ENCODE data around the gene ROBO1.

ROBO1 gene

DNA sequence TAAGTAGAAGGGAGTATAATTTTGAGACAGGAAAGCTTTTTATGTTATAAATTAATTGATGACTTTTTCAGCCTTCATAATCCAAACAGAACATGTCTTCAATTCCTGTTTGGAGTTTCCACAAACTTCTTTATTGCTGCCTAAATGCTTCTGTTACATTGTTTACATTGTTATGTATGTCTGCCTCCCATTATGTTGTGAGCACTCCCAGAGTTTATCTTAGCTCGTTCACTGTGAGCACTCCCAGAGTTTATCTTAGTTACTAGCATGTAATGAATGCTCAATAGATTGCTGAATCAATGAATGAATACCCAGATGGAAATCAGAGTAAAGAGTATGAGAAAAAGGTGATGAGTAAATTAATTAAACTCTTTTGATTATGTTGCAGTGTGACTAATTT lies 1178.0 kb downstream of the ROBO1 start:
- peak; percentile 47 for DNase-seq

DNA sequence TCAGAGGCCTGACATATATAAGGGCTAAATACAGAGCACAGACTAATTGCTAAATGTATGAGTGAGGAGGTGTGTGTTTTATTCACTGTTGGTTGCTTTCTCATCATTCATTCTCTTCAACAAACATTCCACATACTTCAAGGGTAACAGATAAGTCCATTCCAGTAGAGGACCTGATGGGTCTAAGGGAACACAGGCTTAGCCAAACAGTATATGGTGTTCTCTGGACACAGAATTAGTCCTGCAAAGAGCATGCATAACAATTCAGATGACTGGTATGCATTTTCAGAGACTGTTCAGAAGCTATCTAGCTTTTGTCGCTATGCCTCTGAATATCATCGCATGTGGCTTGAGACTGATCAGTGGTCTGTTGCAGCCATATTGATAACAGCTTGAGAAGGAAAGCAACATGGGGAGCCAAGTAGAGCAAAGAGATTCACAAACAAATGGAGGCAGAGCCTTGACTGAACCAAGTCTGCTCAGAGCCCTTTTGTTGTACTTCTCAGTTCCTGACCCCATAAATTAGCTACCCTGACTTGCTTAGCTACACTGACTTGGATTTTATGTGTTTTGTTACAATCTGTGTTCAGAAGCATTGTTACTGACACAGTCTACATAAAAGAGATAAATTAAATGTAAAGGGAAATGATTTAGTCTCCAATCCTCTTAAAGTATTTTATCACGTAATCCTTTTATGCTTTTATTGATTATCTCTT lies 1178.7 kb downstream of the ROBO1 start:
- peak; percentile 6 for DNase-seq

DNA sequence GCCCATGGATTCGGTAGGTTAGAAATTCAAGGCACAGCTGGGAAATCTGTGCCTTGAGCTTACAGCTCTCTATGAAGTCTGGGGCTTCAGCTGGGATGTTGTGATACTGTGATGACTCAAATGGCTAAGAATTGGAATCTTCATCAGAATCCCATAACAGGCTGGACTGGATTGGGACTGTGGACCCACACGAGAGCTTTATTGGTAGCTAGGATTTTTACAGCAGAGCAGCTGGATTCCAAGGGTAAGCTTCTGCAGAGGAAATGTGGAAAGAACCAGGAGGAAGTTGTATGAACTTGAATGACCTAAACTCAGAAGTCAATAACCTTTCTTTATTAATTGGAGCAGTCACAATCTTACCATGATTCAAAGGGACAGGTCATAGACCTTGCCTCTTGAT lies 1187.1 kb downstream of the ROBO1 start:
- DNase-seq = no peak

DNA sequence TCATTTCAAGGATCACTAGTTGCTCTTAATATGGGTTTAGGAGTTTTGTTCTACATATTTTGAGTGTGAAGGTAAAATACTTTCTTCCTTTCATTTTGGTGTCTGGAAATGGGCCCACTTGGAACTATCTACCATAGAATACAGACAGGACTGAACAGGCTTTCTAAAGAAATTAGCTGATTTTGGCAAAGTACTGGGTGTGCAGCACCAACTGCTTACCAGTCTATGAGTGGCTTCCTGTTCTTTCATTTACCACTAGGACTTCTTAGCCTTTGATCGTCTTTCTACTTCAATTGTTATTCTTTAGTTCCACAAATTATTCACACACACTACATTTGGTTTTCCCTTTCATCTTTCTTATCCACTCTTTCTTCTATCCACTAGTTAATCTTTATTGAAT lies 1196.3 kb downstream of the ROBO1 start:
- DNase-seq = no peak

DNA sequence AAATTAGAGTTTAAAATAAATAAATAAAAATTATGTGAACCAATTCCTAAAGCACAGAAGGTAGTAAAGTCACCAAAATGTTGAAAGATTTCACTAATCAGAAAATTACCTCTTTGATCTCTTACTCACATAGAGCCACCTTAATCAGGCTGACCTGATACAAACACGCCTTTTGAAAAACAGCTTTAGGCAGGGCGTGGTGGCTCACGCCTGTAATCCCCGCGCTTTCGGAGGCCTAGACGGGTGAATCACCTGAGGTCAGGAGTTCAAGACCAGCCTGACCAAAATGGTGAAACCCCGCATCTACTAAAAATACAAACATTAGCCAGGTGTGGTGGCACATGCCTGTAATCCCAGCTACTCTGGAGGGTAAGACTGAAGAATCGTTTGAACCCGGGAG lies 1197.3 kb downstream of the ROBO1 start:
- no peak for DNase-seq

DNA sequence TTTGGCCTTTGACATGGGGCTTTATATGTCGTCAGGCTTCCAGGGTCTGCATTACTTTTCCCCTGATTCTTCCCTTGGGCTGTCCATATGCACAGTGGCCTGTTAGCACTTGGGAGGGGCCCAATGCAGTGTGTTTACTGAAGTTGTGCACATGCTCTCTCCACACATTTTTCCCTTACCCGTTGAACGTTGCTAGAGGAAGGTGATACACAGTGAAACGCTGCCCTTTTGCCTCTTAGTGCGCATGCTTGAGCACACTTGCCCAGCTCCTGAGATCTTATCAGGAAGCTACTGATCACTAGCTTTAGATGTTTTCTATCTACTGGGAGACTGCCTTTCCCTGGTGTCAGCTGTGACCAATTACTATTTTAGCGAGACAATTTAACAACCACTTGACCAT lies 1198.0 kb downstream of the ROBO1 start:
- no peak for DNase-seq

DNA sequence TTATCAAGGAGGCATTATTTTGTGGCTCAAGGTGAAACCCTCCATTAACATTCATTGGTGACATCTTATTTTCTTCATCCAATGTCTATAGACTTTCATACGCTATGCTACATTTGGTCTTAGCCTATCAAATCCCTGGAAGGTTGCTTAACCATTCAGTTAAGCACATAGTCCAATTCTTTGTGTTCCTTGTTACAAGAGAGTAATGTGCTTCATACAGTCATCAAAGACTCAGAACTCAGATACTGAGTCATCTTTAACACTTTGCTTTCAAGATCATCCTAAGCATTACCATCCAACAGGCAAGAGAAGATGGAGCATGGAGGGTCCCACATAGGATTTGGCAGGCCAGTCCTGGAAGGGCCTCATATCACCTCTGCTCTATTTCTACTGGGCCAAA lies 1202.1 kb downstream of the ROBO1 start:
- no peak for DNase-seq

DNA sequence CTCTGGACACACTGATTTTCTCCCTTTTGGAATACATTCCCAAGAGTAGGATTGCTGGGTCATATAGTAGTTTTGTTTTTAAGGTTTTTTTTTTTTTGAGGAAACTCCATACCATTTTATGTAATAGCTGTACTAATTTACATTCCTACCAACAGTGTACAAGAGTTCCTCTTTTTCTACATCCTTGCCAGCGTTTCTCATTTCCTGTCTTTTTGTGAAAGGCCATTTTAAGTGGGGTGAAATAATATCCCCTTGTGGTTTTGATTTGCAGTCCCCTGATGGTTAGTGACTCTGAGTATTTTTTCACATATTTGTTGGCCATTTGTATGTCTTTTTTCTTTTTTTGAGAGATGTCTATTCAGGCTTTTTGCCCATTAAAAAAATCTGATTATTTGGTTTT lies 1205.5 kb downstream of the ROBO1 start:
- DNase-seq = no peak
